HCT116 (cell line): ENCODE data around the gene INF2.

ENCODE experiments used
- CEBPB ChIP-seq: IDR thresholded peaks from 2 replicates; pipeline ENCODE4 v1.6.1; 2012; ENCODE audit warnings: low read depth
- EGR1 ChIP-seq: IDR thresholded peaks from 2 replicates; pipeline ENCODE4 v1.6.1; 2012; ENCODE audit warnings: low read depth
- ELF1 ChIP-seq: IDR thresholded peaks from 2 replicates; pipeline ENCODE4 v1.6.1; 2012; ENCODE audit warnings: low read depth, borderline replicate concordance
- EZH2 ChIP-seq: fragments of 200-600 bp; sonication (generic); IDR thresholded peaks from 2 replicates; pipeline ENCODE4 v1.6.1; 2017; ENCODE audit warnings: antibody characterized with exemption, mixed run types
- EZH2phosphoT487 ChIP-seq: fragments of 200-600 bp; IDR thresholded peaks from 2 replicates; pipeline ENCODE4 v1.6.1; 2018; ENCODE audit warnings: antibody characterized with exemption, borderline replicate concordance
- FOSL1 ChIP-seq: IDR thresholded peaks from 2 replicates; pipeline ENCODE4 v1.6.1; 2012; ENCODE audit warnings: low read depth
- MAX ChIP-seq: IDR thresholded peaks from 2 replicates; pipeline ENCODE4 v1.6.1; 2012
- POLR2A ChIP-seq: IDR thresholded peaks from 2 replicates; pipeline ENCODE4 v1.7.0; 2011; ENCODE audit warnings: borderline replicate concordance; ENCODE audit not compliant: insufficient read depth, insufficient read length; ENCODE audit errors: extremely low read depth
- SP1 ChIP-seq: IDR thresholded peaks from 2 replicates; pipeline ENCODE4 v1.6.1; 2012; ENCODE audit warnings: low read depth
- TCF7L2 ChIP-seq: IDR thresholded peaks from 2 replicates; pipeline ENCODE4 v1.7.0; 2011; ENCODE audit warnings: borderline replicate concordance, inconsistent platforms; ENCODE audit not compliant: insufficient read depth, insufficient read length; ENCODE audit errors: extremely low read depth
- TF ChIP-seq, protein P1 (sequence below), 3 experiments: fragments of 200-600 bp in 1 of 3; sonication (generic) in 1 of 3; IDR thresholded peaks in 2 of 3; conservative IDR thresholded peaks in 1 of 3; 2 replicates each; pipeline ENCODE4 v1.5.1; 2012 to 2017; ENCODE audit warnings: low read depth in 2 of 3, low read length in 2 of 3, antibody characterized with exemption in 1 of 3, borderline replicate concordance in 1 of 3, control low read depth in 1 of 3, mild to moderate bottlenecking in 1 of 3, mixed read lengths in 1 of 3, mixed run types in 1 of 3, moderate library complexity in 1 of 3; ENCODE audit not compliant: insufficient read depth in 1 of 3
- TF ChIP-seq, protein P2 (sequence below): IDR thresholded peaks from 2 replicates; pipeline ENCODE4 v1.6.1; 2011; ENCODE audit warnings: mild to moderate bottlenecking, low read length, moderate library complexity; ENCODE audit not compliant: insufficient replicate concordance; ENCODE audit errors: extremely low read depth
- TF ChIP-seq, protein P3 (sequence below): IDR thresholded peaks from 2 replicates; pipeline ENCODE4 v1.6.1; 2012

- TF ChIP-seq, protein P1, sequence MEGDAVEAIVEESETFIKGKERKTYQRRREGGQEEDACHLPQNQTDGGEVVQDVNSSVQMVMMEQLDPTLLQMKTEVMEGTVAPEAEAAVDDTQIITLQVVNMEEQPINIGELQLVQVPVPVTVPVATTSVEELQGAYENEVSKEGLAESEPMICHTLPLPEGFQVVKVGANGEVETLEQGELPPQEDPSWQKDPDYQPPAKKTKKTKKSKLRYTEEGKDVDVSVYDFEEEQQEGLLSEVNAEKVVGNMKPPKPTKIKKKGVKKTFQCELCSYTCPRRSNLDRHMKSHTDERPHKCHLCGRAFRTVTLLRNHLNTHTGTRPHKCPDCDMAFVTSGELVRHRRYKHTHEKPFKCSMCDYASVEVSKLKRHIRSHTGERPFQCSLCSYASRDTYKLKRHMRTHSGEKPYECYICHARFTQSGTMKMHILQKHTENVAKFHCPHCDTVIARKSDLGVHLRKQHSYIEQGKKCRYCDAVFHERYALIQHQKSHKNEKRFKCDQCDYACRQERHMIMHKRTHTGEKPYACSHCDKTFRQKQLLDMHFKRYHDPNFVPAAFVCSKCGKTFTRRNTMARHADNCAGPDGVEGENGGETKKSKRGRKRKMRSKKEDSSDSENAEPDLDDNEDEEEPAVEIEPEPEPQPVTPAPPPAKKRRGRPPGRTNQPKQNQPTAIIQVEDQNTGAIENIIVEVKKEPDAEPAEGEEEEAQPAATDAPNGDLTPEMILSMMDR (IDR thresholded peaks at IDR 0.05 in 2 of 3, conservative IDR thresholded peaks at IDR 0.05 in 1 of 3; ENCODE audit: borderline replicate concordance in 1 of 3, insufficient read depth in 1 of 3, low read depth in 2 of 3, low read length in 2 of 3): no peak
- no peak for TF ChIP-seq POLR2A
- no peak for TF ChIP-seq ELF1
- no peak for TF ChIP-seq EGR1
- no peak for TF ChIP-seq CEBPB
- no peak for TF ChIP-seq FOSL1
- no peak for TF ChIP-seq TCF7L2
- no peak for TF ChIP-seq SP1
- no peak for TF ChIP-seq EZH2
- TF ChIP-seq EZH2phosphoT487: no peak
- TF ChIP-seq, protein P2, sequence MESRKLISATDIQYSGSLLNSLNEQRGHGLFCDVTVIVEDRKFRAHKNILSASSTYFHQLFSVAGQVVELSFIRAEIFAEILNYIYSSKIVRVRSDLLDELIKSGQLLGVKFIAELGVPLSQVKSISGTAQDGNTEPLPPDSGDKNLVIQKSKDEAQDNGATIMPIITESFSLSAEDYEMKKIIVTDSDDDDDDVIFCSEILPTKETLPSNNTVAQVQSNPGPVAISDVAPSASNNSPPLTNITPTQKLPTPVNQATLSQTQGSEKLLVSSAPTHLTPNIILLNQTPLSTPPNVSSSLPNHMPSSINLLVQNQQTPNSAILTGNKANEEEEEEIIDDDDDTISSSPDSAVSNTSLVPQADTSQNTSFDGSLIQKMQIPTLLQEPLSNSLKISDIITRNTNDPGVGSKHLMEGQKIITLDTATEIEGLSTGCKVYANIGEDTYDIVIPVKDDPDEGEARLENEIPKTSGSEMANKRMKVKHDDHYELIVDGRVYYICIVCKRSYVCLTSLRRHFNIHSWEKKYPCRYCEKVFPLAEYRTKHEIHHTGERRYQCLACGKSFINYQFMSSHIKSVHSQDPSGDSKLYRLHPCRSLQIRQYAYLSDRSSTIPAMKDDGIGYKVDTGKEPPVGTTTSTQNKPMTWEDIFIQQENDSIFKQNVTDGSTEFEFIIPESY: no peak
- TF ChIP-seq, protein P3, sequence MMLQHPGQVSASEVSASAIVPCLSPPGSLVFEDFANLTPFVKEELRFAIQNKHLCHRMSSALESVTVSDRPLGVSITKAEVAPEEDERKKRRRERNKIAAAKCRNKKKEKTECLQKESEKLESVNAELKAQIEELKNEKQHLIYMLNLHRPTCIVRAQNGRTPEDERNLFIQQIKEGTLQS: no peak
- TF ChIP-seq MAX: no peak
Observed at GRCh38 chr14:104642540-104642868, 46.9 kb upstream of the INF2 start.
